H9 (cell line): Measurements from ENCODE around the gene PARD3. TPM values are rescaled to one million over a fixed set of nuclear protein-coding genes. Genes with fewer than 3 reads are reported as not detected.

ENCODE experiments used
- DNase-seq: peaks from one replicate; pipeline ENCODE4 v3.0.0-alpha.2; 2017
- H2AFZ ChIP-seq: one replicate; pipeline ENCODE4 v1.6.1; 2013; ENCODE audit warnings: mild to moderate bottlenecking, low read length, control low read depth, moderate library complexity
- H2AK5ac ChIP-seq: 2 replicates; pipeline ENCODE4 v1.6.1; 2013; ENCODE audit warnings: low read length, control low read depth, mixed read lengths; ENCODE audit not compliant: insufficient read length
- H2BK120ac ChIP-seq: one replicate; pipeline ENCODE4 v1.6.1; 2013; ENCODE audit warnings: low read depth, mild to moderate bottlenecking, low read length, control low read depth, inconsistent platforms; ENCODE audit not compliant: poor library complexity, severe bottlenecking
- H2BK12ac ChIP-seq: 2 replicates; pipeline ENCODE4 v1.6.1; 2013; ENCODE audit warnings: low read length, control low read depth, mixed read lengths, low read depth; ENCODE audit not compliant: insufficient read length
- H2BK15ac ChIP-seq: 2 replicates; pipeline ENCODE4 v1.6.1; 2013; ENCODE audit warnings: low read depth, low read length, control low read depth
- H2BK20ac ChIP-seq: one replicate; pipeline ENCODE4 v1.6.1; 2013; ENCODE audit warnings: low read depth, mild to moderate bottlenecking, low read length, control low read depth, inconsistent platforms; ENCODE audit not compliant: poor library complexity, severe bottlenecking
- H2BK5ac ChIP-seq: 2 replicates; pipeline ENCODE4 v1.6.1; 2013; ENCODE audit warnings: low read length, control low read depth, mixed read lengths; ENCODE audit not compliant: insufficient read length
- H3K14ac ChIP-seq: 2 replicates; pipeline ENCODE4 v1.6.1; 2013; ENCODE audit warnings: low read length, control low read depth; ENCODE audit not compliant: insufficient read depth
- H3K18ac ChIP-seq: 2 replicates; pipeline ENCODE4 v1.6.1; 2013; ENCODE audit warnings: low read depth, mild to moderate bottlenecking, mixed read lengths, low read length, control low read depth; ENCODE audit not compliant: insufficient read length
- H3K23ac ChIP-seq: 2 replicates; pipeline ENCODE4 v1.6.1; 2013; ENCODE audit warnings: low read length, control low read depth, mixed read lengths, low read depth; ENCODE audit not compliant: insufficient read length
- H3K23me2 ChIP-seq: 2 replicates; pipeline ENCODE4 v1.6.1; 2013; ENCODE audit warnings: low read depth, mild to moderate bottlenecking, mixed read lengths, low read length, control low read depth; ENCODE audit not compliant: insufficient read length, poor library complexity, severe bottlenecking
- H3K27ac ChIP-seq: 2 replicates; pipeline ENCODE4 v1.5.1; 2013; ENCODE audit warnings: low read length, control low read depth, mixed read lengths, low read depth; ENCODE audit not compliant: insufficient read length
- H3K27me3 ChIP-seq: 2 replicates; pipeline ENCODE4 v1.6.1; 2013; ENCODE audit warnings: low read length, control low read depth, inconsistent platforms; ENCODE audit not compliant: insufficient read depth
- H3K4ac ChIP-seq: 2 replicates; pipeline ENCODE4 v1.6.1; 2013; ENCODE audit warnings: low read depth, mild to moderate bottlenecking, control low read depth, inconsistent platforms, low read length, moderate library complexity
- H3K4me1 ChIP-seq: 2 replicates; pipeline ENCODE4 v1.6.1; 2013; ENCODE audit warnings: low read length, control low read depth, inconsistent platforms; ENCODE audit not compliant: insufficient read depth
- H3K4me2 ChIP-seq: 2 replicates; pipeline ENCODE4 v1.6.1; 2013; ENCODE audit warnings: low read length, control low read depth, mixed read lengths; ENCODE audit not compliant: insufficient read length, insufficient read depth
- H3K56ac ChIP-seq: 2 replicates; pipeline ENCODE4 v1.6.1; 2013; ENCODE audit warnings: low read depth, mild to moderate bottlenecking, mixed read lengths, low read length, control low read depth; ENCODE audit not compliant: insufficient read length
- H3K79me1 ChIP-seq: 2 replicates; pipeline ENCODE4 v1.6.1; 2013; ENCODE audit warnings: low read depth, mild to moderate bottlenecking, moderate library complexity, low read length, control low read depth, inconsistent platforms; ENCODE audit not compliant: insufficient read depth, poor library complexity, severe bottlenecking
- H3K79me2 ChIP-seq: 2 replicates; pipeline ENCODE4 v1.6.1; 2013; ENCODE audit warnings: low read length, control low read depth, inconsistent platforms; ENCODE audit not compliant: insufficient read depth
- H3K9ac ChIP-seq: 2 replicates; pipeline ENCODE4 v1.6.1; 2013; ENCODE audit warnings: low read length, control low read depth, mixed read lengths; ENCODE audit not compliant: insufficient read length; ENCODE audit errors: extremely low read depth
- H3K9me3 ChIP-seq: one replicate; pipeline ENCODE4 v1.6.1; 2013; ENCODE audit warnings: low read depth, low read length, inconsistent platforms; ENCODE audit not compliant: control insufficient read depth
- H3T11ph ChIP-seq: one replicate; pipeline ENCODE4 v1.6.1; 2013; ENCODE audit warnings: mild to moderate bottlenecking, low read length, control low read depth, inconsistent platforms
- H4K20me1 ChIP-seq: one replicate; pipeline ENCODE4 v1.6.1; 2013; ENCODE audit not compliant: control insufficient read depth, insufficient read length, insufficient read depth
- H4K5ac ChIP-seq: 2 replicates; pipeline ENCODE4 v1.6.1; 2013; ENCODE audit warnings: low read depth, mild to moderate bottlenecking, mixed read lengths, low read length, control low read depth; ENCODE audit not compliant: insufficient read length
- H4K8ac ChIP-seq: replicated peaks from 2 replicates; pipeline ENCODE4 v1.6.1; 2013; ENCODE audit warnings: low read length, control low read depth, mixed read lengths, low read depth; ENCODE audit not compliant: insufficient read length
- H4K91ac ChIP-seq: 2 replicates; pipeline ENCODE4 v1.6.1; 2013; ENCODE audit warnings: low read depth, mild to moderate bottlenecking, moderate library complexity, mixed read lengths, low read length, control low read depth; ENCODE audit not compliant: insufficient read length
- H3K27ac Mint-ChIP-seq, 3 experiments: 2 replicates in 2 of 3; 3 replicates in 1 of 3; pipeline ENCODE4 v1.8.0; 2020 to 2021; ENCODE audit warnings: mixed read lengths in 3 of 3, mild to moderate bottlenecking in 1 of 3, moderate library complexity in 1 of 3
- H3K27me3 Mint-ChIP-seq: 2 replicates; pipeline ENCODE4 v1.8.0; 2021; ENCODE audit warnings: low read depth, mild to moderate bottlenecking, moderate library complexity, mixed read lengths
- H3K36me3 Mint-ChIP-seq, 3 experiments: 2 replicates in 2 of 3; 3 replicates in 1 of 3; pipeline ENCODE4 v1.8.0; 2020 to 2021; ENCODE audit warnings: low read depth in 3 of 3, mixed read lengths in 3 of 3; ENCODE audit not compliant: insufficient read depth in 1 of 3
- H3K4me1 Mint-ChIP-seq, 2 experiments: 2 replicates each; pipeline ENCODE4 v1.8.0; 2020; ENCODE audit warnings: mixed read lengths in 2 of 2
- H3K4me3 Mint-ChIP-seq, 2 experiments: 2 replicates in 1 of 2; 3 replicates in 1 of 2; pipeline ENCODE4 v1.8.0; 2020 to 2021; ENCODE audit warnings: mild to moderate bottlenecking in 2 of 2, mixed read lengths in 2 of 2, moderate library complexity in 1 of 2
- H3K9me3 Mint-ChIP-seq, 2 experiments: 2 replicates in 1 of 2; 3 replicates in 1 of 2; pipeline ENCODE4 v1.8.0; 2020; ENCODE audit warnings: mild to moderate bottlenecking in 2 of 2, mixed read lengths in 2 of 2, moderate library complexity in 1 of 2
- CTCF ChIP-seq: fragments of 200-600 bp; sonication (generic); conservative IDR thresholded peaks from 3 replicates; pipeline ENCODE4 v1.8.0; 2021; ENCODE audit warnings: antibody characterized with exemption, mild to moderate bottlenecking
- WGBS: extraction: QIAGEN DNeasy Blood & Tissue Kit; methylation state at CpG from one replicate; pipeline ENCODE4 v1.1.7; 2013; ENCODE audit warnings: missing lambda C conversion rate, low lambda C conversion rate, mixed read lengths; ENCODE audit not compliant: insufficient read length; ENCODE audit errors: extremely low coverage; 5-methylcytosine and 5-hydroxymethylcytosine counted together
- total RNA-seq: library from RNA; stranded (reverse); gene quantifications from 2 replicates; pipeline ENCODE4 v1.2.1, GENCODE V29; 2021

The PARD3 gene
- total RNA-seq, 1 experiment from 2014 or later = 44.7 TPM

DNA sequence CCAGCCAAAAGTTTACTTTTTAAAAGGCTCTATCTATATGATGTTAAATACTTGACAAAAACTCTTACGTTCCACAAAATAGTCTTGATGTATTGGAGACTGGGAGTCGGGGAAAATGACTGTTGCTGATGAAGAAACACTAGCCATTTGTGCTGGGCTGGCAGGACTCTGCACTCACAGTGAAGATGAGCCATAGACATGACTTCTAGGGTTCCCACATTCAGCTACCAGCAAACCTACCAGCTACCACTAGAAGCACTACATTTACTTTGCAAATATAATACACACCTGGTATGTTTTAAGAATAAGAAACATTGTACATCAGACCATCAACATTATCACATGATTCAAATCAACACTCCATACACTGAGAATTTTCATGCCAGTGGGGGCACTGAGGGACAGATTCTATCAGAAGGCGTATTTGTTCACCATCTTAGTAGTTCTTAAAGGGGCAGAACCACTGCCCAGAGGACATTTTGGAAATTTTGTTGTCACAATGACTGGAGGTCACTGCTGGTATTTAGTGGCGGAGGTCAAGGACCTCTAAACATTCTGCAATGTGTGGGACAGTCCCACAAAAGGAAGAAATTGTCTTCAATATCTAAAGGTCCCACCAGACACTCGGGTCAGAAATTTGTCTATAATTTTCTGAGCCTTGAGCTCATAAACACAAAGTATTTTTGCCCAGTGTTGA, 52.3 kb downstream of the PARD3 start:
- H3K4me1 Mint-ChIP-seq = peaks cover 35 to 36% of the 10 kb centered on the region in 2 experiments
- Histone ChIP-seq H4K5ac (no peak overlapping the region), H3K4me1 (peaks cover 6% of the 10 kb centered on the region; the same call in 1 of the 2 replicates), H3K27ac (no peak overlapping the region), H3K27me3 (no peaks in the 10 kb centered on the region), H4K20me1 (no peaks in the 10 kb centered on the region), H4K91ac (no peak overlapping the region), H3K9ac (no peak overlapping the region), H2BK5ac (no peak overlapping the region), H3K18ac (no peak overlapping the region), H3K23me2 (no peaks in the 10 kb centered on the region), H3K9me3 (no peaks in the 10 kb centered on the region), H3K4me2 (no peak overlapping the region), H2BK120ac (no peak overlapping the region), H2BK15ac (no peak overlapping the region), H2AFZ (no peak overlapping the region), H3K56ac (no peak overlapping the region), H4K8ac (no peak overlapping the region), H3K4ac (no peak overlapping the region), H3K79me1 (peaks cover 13% of the 10 kb centered on the region), H3K79me2 (peaks cover 9% of the 10 kb centered on the region; the same call in 1 of the 2 replicates), H3K14ac (no peak overlapping the region), H3K23ac (no peak overlapping the region), H3T11ph (no peak overlapping the region), H2BK12ac (no peak overlapping the region), H2AK5ac (no peak overlapping the region), H2BK20ac (no peak overlapping the region)
- 0 out of 3 replicates have a peak, but pooled peaks have one; percentile 18 for TF ChIP-seq CTCF
- H3K36me3 Mint-ChIP-seq = no peaks in the 10 kb centered on the region
- no CpG with 5 or more reads among the region's 5 CpGs for WGBS
- H3K4me3 Mint-ChIP-seq = no peak overlapping the region
- no peak for DNase-seq
- H3K27ac Mint-ChIP-seq = peak overlapping the region in 1 of 3 experiments; percentile 7; a peak in 1 of 7 replicates
- no peaks in the 10 kb centered on the region for H3K27me3 Mint-ChIP-seq
- no peaks in the 10 kb centered on the region for H3K9me3 Mint-ChIP-seq
